Fibroblast of lung (primary cell): ENCODE measurements around the gene ABCC5.

Source experiments
- CTCF ChIP-seq, 2 donors: IDR thresholded peaks in 1 of 2; conservative IDR thresholded peaks in 1 of 2; 1 replicate in 1 of 2; 2 replicates in 1 of 2; pipeline ENCODE4 v1.5.1; 2011 to 2012; ENCODE audit warnings: low read length in 2 of 2, control low read depth in 1 of 2, inconsistent platforms in 1 of 2, low read depth in 1 of 2, mild to moderate bottlenecking in 1 of 2
- EZH2 ChIP-seq: IDR thresholded peaks from 2 replicates; pipeline ENCODE4 v1.5.1; 2012; ENCODE audit warnings: low read length, control low read depth, mild to moderate bottlenecking; ENCODE audit errors: missing control alignments

GRCh38 chr3:183991403-183991802 lies 26.3 kb downstream of the ABCC5 start:
- no peak for TF ChIP-seq CTCF (conservative IDR thresholded peaks at IDR 0.05 in 1 of 2, IDR thresholded peaks at IDR 0.05 in 1 of 2; ENCODE audit: low read depth in 1 of 2, low read length in 2 of 2)
- no peak for TF ChIP-seq EZH2
